Bronchial epithelial cell (primary cell): ENCODE measurements around the gene GLCE. TPM values are rescaled to one million over a fixed set of nuclear protein-coding genes. Genes with fewer than 3 reads are reported as not detected.
"Not testable (repeated sequence)": the region's sequence is repeated elsewhere in the genome, so short reads cannot be mapped to it uniquely, and the experiment has no call there.

Experiments
- DNase-seq: peaks from one replicate; pipeline ENCODE4 v3.0.0-alpha.2; 2010; ENCODE audit warnings: low read depth
- FAIRE-seq: peaks from 2 replicates; lab custom pipeline; 2011; peaks lifted over from hg19 to GRCh38; lab: Jason Lieb, UNC
- H3K27me3 ChIP-seq: 2 replicates; pipeline ENCODE4 v1.5.1; 2011; ENCODE audit warnings: low read length; ENCODE audit not compliant: control insufficient read depth, insufficient read depth
- H3K36me3 ChIP-seq: 2 replicates; pipeline ENCODE4 v1.5.1; 2011; ENCODE audit warnings: low read length; ENCODE audit not compliant: control insufficient read depth, insufficient read depth
- H3K4me3 ChIP-seq: 2 replicates; pipeline ENCODE4 v1.5.1; 2011; ENCODE audit warnings: mild to moderate bottlenecking, low read depth, low read length, control low read depth
- total RNA-seq: library from RNA; depleted of rRNA; stranded (reverse); fragments of >200 nt; gene quantifications from 2 replicates; pipeline ENCODE4 v1.2.1, GENCODE V29; 2014
- TF ChIP-seq, protein P1 (sequence below): IDR thresholded peaks from 2 replicates; pipeline ENCODE4 v1.5.1; 2011; ENCODE audit warnings: mild to moderate bottlenecking, moderate library complexity, low read length, control low read depth, inconsistent platforms; ENCODE audit not compliant: insufficient read depth, severe bottlenecking

The GLCE gene
- total RNA-seq, 1 donor from 2014 or later = 46.3 TPM

DNA sequence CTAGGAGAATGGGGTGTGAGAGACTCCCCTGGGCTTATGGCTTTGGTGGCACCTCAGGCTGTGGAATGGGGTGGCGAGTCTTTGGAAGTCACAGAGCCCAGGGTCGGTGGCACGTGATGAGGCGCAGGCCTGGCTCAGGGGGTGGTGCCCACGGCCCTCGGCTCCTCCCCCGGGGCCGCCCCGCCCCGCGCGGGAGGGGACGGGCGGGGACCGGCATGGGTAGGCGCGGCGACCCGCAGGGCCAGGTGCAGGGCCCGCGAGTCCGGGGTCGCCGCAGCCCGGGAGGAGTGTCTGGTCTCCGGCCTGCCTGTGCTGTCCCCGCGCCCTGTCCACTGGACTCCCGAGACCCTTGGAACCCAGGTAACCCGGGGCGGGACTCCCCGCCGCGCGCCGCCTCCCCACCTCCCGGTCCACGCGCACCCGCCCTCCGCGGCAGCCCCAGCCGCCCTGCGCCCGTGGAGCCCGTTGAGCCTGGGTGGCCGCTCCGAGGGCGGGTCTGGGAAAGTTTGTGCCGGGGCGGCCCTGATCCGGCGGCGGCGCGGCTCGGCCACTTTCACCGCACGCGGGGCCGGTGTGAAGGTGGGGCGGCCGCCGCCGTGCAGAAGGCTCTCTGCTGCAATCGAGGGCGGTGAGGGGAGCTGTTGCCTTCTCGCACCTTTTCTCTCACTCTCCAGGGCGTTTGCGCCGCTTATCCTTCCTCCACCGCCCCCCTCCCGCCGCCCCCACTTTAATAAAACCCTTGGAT is 138.4 kb downstream of the GLCE start, which contains the start of gene PAQR5:
Gene PAQR5, plus strand, starts transcription at position 216 of the 745 bp plus-strand sequence. CDS start 61,169 bp downstream, outside the sequence.
- H3K36me3 ChIP-seq = no peaks in the 10 kb centered on the region
- TF ChIP-seq, protein P1, sequence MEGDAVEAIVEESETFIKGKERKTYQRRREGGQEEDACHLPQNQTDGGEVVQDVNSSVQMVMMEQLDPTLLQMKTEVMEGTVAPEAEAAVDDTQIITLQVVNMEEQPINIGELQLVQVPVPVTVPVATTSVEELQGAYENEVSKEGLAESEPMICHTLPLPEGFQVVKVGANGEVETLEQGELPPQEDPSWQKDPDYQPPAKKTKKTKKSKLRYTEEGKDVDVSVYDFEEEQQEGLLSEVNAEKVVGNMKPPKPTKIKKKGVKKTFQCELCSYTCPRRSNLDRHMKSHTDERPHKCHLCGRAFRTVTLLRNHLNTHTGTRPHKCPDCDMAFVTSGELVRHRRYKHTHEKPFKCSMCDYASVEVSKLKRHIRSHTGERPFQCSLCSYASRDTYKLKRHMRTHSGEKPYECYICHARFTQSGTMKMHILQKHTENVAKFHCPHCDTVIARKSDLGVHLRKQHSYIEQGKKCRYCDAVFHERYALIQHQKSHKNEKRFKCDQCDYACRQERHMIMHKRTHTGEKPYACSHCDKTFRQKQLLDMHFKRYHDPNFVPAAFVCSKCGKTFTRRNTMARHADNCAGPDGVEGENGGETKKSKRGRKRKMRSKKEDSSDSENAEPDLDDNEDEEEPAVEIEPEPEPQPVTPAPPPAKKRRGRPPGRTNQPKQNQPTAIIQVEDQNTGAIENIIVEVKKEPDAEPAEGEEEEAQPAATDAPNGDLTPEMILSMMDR = no peak
- DNase-seq = no peak
- FAIRE-seq = no peak
- peaks cover 10% of the 10 kb centered on the region for H3K27me3 ChIP-seq
- H3K4me3 ChIP-seq = peak within 1 kb of the TSS; percentile 43

DNA sequence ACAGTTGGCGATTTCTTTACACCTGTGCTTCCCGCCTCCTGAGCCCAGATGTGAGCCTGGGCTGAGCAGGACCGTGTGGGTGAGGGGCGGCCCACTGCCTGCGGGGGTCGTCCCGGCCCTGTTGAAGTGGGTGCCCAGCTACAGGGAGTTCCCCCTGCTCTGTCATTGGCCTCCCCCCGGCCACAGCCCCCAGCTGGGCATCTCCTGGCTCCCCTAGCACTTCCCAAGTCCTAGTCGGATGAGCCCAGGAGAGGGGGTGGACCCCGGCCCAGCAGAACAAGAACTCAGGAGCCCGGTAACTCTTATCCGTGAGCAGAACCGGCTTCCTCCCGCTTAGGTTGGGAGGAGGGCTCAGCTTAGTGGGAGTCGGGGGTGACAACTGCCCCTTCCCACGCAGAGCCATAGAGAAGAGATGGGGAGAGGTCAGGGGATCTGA is 139.0 kb downstream of the GLCE start:
- FAIRE-seq (no peak), DNase-seq (no peak)
- peaks cover 10% of the 10 kb centered on the region for H3K27me3 ChIP-seq
- peak overlapping the region; percentile 43 for H3K4me3 ChIP-seq
- H3K36me3 ChIP-seq = no peaks in the 10 kb centered on the region
- TF ChIP-seq, protein P1 = no peak

DNA sequence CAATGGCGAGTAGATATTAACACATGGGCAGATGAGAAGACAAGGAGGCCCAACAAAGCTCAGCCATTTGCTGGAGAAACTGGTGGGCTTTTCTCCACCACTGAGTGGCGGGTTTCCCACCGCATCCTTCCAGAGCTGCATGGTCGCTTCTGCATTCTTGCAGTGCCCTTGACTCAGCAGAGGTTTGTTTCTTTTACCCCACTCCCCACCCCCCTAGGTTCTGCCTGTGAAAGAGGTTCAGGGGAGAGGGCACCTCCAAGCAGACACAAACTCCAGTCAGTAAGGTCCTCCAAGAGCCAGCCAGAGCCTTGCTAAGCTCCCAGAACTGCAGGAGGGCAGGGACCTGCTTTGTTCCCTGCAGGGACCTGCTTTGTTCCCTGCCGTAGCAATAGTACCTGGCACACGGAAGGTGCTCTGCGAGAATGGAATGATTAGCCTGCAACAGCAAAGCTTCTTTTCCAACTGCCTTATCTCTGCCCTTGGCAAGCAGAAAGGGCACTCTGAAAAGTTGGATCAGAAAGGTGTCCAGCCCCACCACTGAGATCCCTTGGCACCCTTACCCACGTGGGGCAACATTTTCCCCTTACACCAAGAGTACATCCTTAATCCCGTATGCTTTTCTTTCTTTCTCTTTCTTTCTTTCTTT is 139.6 kb downstream of the GLCE start:
- FAIRE-seq = no peak
- Histone ChIP-seq H3K27me3 (peaks cover 10% of the 10 kb centered on the region), H3K4me3 (no peak overlapping the region), H3K36me3 (no peaks in the 10 kb centered on the region)
- TF ChIP-seq, protein P1 = no peak
- DNase-seq = no peak

DNA sequence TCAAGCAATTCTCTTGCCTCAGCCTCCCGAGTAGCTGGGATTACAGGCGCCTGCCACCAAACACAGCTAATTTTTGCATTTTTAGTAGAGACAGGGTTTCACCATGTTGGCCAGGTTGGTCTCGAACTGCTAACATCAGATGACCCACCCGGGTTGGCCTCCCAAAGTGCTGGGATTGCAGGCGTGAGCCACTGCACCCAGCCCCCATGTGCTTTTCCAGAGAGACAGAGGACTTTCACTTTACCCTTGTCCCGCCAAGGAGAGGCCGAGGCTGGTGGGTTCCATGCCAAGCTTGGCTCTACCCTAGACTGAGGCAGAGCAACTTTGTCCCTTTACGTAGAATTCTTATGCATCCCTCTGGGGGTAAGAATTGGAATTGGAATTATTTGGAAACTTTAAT is 140.7 kb downstream of the GLCE start:
- FAIRE-seq, H3K4me3 ChIP-seq, DNase-seq, H3K27me3 ChIP-seq, H3K36me3 ChIP-seq: not testable (repeated sequence)

DNA sequence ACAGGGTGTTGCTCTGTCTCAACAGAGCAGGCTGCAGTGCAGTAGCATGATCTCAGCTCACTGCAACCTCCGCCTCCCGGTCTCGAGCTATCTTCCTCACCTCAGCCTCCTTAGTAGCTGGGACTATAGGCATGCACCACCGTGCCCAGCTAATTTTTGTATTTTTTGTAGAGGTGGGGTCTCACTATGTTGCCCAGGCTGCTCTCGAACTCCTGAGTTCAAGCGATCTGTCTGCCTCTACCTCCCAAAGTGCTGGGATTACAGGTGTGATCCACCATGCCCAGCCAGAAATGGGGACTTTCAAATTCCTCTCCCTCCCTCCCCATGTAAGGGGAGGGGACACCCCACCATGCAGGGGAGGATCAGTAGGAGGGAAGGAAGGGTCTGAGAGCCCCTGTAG is 141.7 kb downstream of the GLCE start:
- H3K36me3 ChIP-seq, H3K27me3 ChIP-seq, H3K4me3 ChIP-seq, DNase-seq, FAIRE-seq: not testable (repeated sequence)

DNA sequence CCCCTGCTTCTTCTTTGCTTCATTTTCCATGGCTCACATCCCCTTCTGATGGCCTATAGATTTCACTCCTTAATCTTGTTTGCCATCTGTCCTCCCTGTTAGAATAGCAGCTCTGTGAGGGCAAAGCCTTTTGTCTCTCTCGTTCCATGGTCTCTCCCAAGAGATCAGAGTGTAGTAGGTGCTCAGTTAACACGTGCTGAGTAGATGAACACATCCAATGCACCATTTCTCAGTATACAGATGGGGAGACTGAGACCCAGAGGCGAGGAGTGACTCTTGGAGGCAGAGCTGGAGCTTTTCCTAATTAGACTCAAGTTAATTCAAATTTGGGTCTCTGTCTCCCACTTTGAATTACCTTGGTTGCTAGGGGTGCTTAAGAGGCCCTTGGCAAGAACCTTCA is 142.5 kb downstream of the GLCE start:
- peaks cover 8% of the 10 kb centered on the region for H3K27me3 ChIP-seq
- FAIRE-seq = no peak
- DNase-seq = no peak
- TF ChIP-seq, protein P1 = no peak
- H3K36me3 ChIP-seq = no peaks in the 10 kb centered on the region
- H3K4me3 ChIP-seq = no peak overlapping the region
